Measurements from ENCODE around the gene ADI1.

GRCh38 chr2:3480352-3481010, 38.9 kb downstream of the ADI1 start:
- TF ChIP-seq CTCF (IDR thresholded peaks at IDR 0.05) (no peak), EP300 (IDR thresholded peaks at IDR 0.05; ENCODE audit: low read depth) (no peak)

All from transverse colon (tissue), 3 donors.